A549 (cell line): ENCODE measurements around the gene AGBL2. TPM values are rescaled to one million over a fixed set of nuclear protein-coding genes. Genes with fewer than 3 reads are reported as not detected.

Experiments used
- ATAC-seq, 2 experiments: fragments of 200-7000 bp in 1 of 2; fragments of >200 bp in 1 of 2; cut with Nextera tagmentation in 1 of 2; cut with Tn5 transposase in 1 of 2; 3 replicates each; pipeline versions ENCODE4 v1.8.0 to v1.9.1; 2018 to 2020; ENCODE audit warnings: mild to moderate bottlenecking in 1 of 2, moderate library complexity in 1 of 2
- CTCF ChIA-PET: fragments of 300-600 bp; sonication (Branson Sonifier 250); formaldehyde crosslinking; extraction: SDS; loops from one replicate; lab custom pipeline; 2021; ENCODE audit warnings: antibody characterized with exemption, inconsistent platforms; lab: Yijun Ruan, JAX
- POLR2A ChIA-PET: fragments of 350-600 bp; formaldehyde crosslinking; extraction: SDS; loops from one replicate; lab custom pipeline; 2021; ENCODE audit warnings: antibody characterized with exemption, inconsistent platforms; lab: Yijun Ruan, JAX
- DNase-seq, 2 experiments: peaks; one replicate each; pipeline versions ENCODE4 v3.0.0 to v3.0.0-alpha.2; 2011 to 2016; ENCODE audit warnings: low read depth in 1 of 2, low spot score in 1 of 2
- FAIRE-seq: peaks from 2 replicates; lab custom pipeline; 2011; peaks lifted over from hg19 to GRCh38; lab: Jason Lieb, UNC
- H3K27ac ChIP-seq, 2 experiments: fragments of >200 bp; sonication (Bioruptor Twin); formaldehyde crosslinking; 3 replicates each; pipeline ENCODE4 v1.5.1; 2016 to 2017
- H3K4me1 ChIP-seq: fragments of >200 bp; sonication (Bioruptor Twin); formaldehyde crosslinking; 3 replicates; pipeline ENCODE4 v1.6.1; 2016
- H3K4me2 ChIP-seq: fragments of >200 bp; sonication (Bioruptor Twin); formaldehyde crosslinking; 3 replicates; pipeline ENCODE4 v1.6.1; 2016
- H3K4me3 ChIP-seq: fragments of >200 bp; sonication (Bioruptor Twin); formaldehyde crosslinking; 3 replicates; pipeline ENCODE4 v1.5.1; 2016
- H3K9me3 ChIP-seq: fragments of >200 bp; sonication (Bioruptor Twin); formaldehyde crosslinking; 3 replicates; pipeline ENCODE4 v1.6.1; 2016
- ATOH8 ChIP-seq: fragments of 250-450 bp; sonication (Bioruptor Pico); IDR thresholded peaks from 2 replicates; pipeline ENCODE4 v1.5.0; 2020; ENCODE audit warnings: low read depth, mild to moderate bottlenecking, moderate library complexity
- BHLHE40 ChIP-seq: IDR thresholded peaks from 2 replicates; pipeline ENCODE4 v1.6.1; 2012; ENCODE audit warnings: low read depth, low read length, inconsistent platforms
- CBX2 ChIP-seq: fragments of 200-600 bp; sonication (generic); IDR thresholded peaks from 2 replicates; pipeline ENCODE4 v1.6.1; 2016; ENCODE audit warnings: low read depth, mild to moderate bottlenecking, borderline replicate concordance
- CBX8 ChIP-seq: fragments of 200-600 bp; sonication (generic); IDR thresholded peaks from 2 replicates; pipeline ENCODE4 v1.6.1; 2016
- CHD4 ChIP-seq: fragments of 200-600 bp; sonication (generic); IDR thresholded peaks from 2 replicates; pipeline ENCODE4 v1.6.1; 2016; ENCODE audit warnings: antibody characterized with exemption, mild to moderate bottlenecking, borderline replicate concordance
- EHF ChIP-seq: fragments of 250-450 bp; sonication (Bioruptor Pico); IDR thresholded peaks from 2 replicates; pipeline ENCODE4 v1.5.0; 2020; ENCODE audit warnings: mild to moderate bottlenecking
- EHMT2 ChIP-seq: fragments of 200-600 bp; sonication (generic); IDR thresholded peaks from 2 replicates; pipeline ENCODE4 v1.6.1; 2016; ENCODE audit warnings: antibody characterized with exemption, low read depth, mild to moderate bottlenecking, moderate library complexity
- HDAC2 ChIP-seq: fragments of 200-600 bp; sonication (generic); IDR thresholded peaks from 2 replicates; pipeline ENCODE4 v1.6.1; 2016
- HOXB5 ChIP-seq: fragments of 250-450 bp; sonication (Bioruptor Pico); IDR thresholded peaks from 2 replicates; pipeline ENCODE4 v1.5.0; 2020; ENCODE audit warnings: mild to moderate bottlenecking, moderate library complexity
- JUNB ChIP-seq: fragments of >200 bp; sonication (Bioruptor Twin); formaldehyde crosslinking; IDR thresholded peaks from 2 replicates; pipeline ENCODE4 v1.6.1; 2016
- KDM1A ChIP-seq: fragments of 200-600 bp; sonication (generic); IDR thresholded peaks from 2 replicates; pipeline ENCODE4 v1.6.1; 2016; ENCODE audit warnings: low read depth, mild to moderate bottlenecking
- NR3C1 ChIP-seq: fragments of >200 bp; sonication (Bioruptor Twin); formaldehyde crosslinking; IDR thresholded peaks from 3 replicates; pipeline ENCODE4 v1.6.1; 2017
- PBX3 ChIP-seq: IDR thresholded peaks from 2 replicates; pipeline ENCODE4 v1.6.1; 2012
- POLR2A ChIP-seq: IDR thresholded peaks from 2 replicates; pipeline ENCODE4 v1.6.1; 2012; ENCODE audit warnings: mild to moderate bottlenecking, low read length
- POLR2AphosphoS2 ChIP-seq: conservative IDR thresholded peaks from 2 replicates; pipeline ENCODE4 v1.6.1; 2012; ENCODE audit warnings: low read length, improper control_type of control experiment, inconsistent platforms
- RAD21 ChIP-seq, 2 experiments: fragments of >200 bp in 1 of 2; sonication (Bioruptor Twin) in 1 of 2; formaldehyde crosslinking in 1 of 2; IDR thresholded peaks in 1 of 2; conservative IDR thresholded peaks in 1 of 2; 2 replicates in 1 of 2; 3 replicates in 1 of 2; pipeline ENCODE4 v1.6.1; 2012 to 2018; ENCODE audit warnings: inconsistent platforms in 1 of 2
- RNF2 ChIP-seq: fragments of 200-600 bp; sonication (generic); IDR thresholded peaks from 2 replicates; pipeline ENCODE4 v1.6.1; 2016; ENCODE audit warnings: low read depth, mild to moderate bottlenecking, antibody characterized with exemption, moderate library complexity, borderline replicate concordance
- TP53 ChIP-seq: fragments of 250-450 bp; sonication (Bioruptor Pico); IDR thresholded peaks from 2 replicates; pipeline ENCODE4 v1.5.0; 2021; ENCODE audit warnings: mild to moderate bottlenecking, moderate library complexity
- ZFP36 ChIP-seq: fragments of 450-650 bp; IDR thresholded peaks from 2 replicates; pipeline ENCODE4 v1.6.1; 2014; ENCODE audit warnings: borderline replicate concordance; ENCODE audit not compliant: partially characterized antibody
- ZSCAN20 ChIP-seq: fragments of 250-450 bp; sonication (Bioruptor Pico); IDR thresholded peaks from 2 replicates; pipeline ENCODE4 v1.8.0; 2022; ENCODE audit warnings: mild to moderate bottlenecking, moderate library complexity
- WGBS: methylation state at CpG from one replicate; pipeline ENCODE4 v1.1.6; 2017; ENCODE audit errors: missing lambda C conversion rate; 5-methylcytosine and 5-hydroxymethylcytosine counted together
- polyA plus RNA-seq, 4 experiments: library from polyadenylated mRNA; depleted of rRNA in 3 of 4; stranded (reverse); fragments of >200 nt; fragmentation: RNase III in 1 of 4; extraction: RNeasy Plus Mini Kit Qiagen cat#74134 plus additional on column Dnase treatment in 1 of 4; gene quantifications; 2 replicates in 3 of 4; 3 replicates in 1 of 4; pipeline ENCODE4 v1.2.3, GENCODE V29; 2011 to 2017
- TF ChIP-seq, protein P1 (sequence below): fragments of 200-600 bp; sonication (generic); IDR thresholded peaks from 2 replicates; pipeline ENCODE4 v1.6.1; 2016; ENCODE audit warnings: antibody characterized with exemption, mild to moderate bottlenecking, moderate library complexity
- TF ChIP-seq, protein P2 (sequence below): fragments of 250-450 bp; sonication (Bioruptor Pico); IDR thresholded peaks from 2 replicates; pipeline ENCODE4 v1.5.0; 2021; ENCODE audit warnings: mild to moderate bottlenecking, moderate library complexity, borderline replicate concordance

Gene AGBL2
- polyA plus RNA-seq, 2 of the 4 experiments (the other 2 are of a cell fraction) = 1.9 to 7.4 TPM

GRCh38 chr11:47669856-47670255 lies 45.3 kb downstream of the AGBL2 start:
- DNase-seq (no peak), FAIRE-seq (no peak), ATAC-seq (no peak)
- Histone ChIP-seq H3K4me2 (no peak overlapping the region), H3K9me3 (no peaks in the 10 kb centered on the region), H3K27ac (no peak overlapping the region), H3K4me1 (peaks cover 15% of the 10 kb centered on the region), H3K4me3 (no peak overlapping the region)
- TF ChIP-seq EHF (CRISPR knock-in tag) = no peak
- no peak for TF ChIP-seq RAD21 (conservative IDR thresholded peaks at IDR 0.05 in 1 of 2, IDR thresholded peaks at IDR 0.05 in 1 of 2)
- no peak for TF ChIP-seq HOXB5 (CRISPR knock-in tag)
- no peak for TF ChIP-seq POLR2AphosphoS2
- TF ChIP-seq HDAC2 = no peak
- TF ChIP-seq, protein P1, sequence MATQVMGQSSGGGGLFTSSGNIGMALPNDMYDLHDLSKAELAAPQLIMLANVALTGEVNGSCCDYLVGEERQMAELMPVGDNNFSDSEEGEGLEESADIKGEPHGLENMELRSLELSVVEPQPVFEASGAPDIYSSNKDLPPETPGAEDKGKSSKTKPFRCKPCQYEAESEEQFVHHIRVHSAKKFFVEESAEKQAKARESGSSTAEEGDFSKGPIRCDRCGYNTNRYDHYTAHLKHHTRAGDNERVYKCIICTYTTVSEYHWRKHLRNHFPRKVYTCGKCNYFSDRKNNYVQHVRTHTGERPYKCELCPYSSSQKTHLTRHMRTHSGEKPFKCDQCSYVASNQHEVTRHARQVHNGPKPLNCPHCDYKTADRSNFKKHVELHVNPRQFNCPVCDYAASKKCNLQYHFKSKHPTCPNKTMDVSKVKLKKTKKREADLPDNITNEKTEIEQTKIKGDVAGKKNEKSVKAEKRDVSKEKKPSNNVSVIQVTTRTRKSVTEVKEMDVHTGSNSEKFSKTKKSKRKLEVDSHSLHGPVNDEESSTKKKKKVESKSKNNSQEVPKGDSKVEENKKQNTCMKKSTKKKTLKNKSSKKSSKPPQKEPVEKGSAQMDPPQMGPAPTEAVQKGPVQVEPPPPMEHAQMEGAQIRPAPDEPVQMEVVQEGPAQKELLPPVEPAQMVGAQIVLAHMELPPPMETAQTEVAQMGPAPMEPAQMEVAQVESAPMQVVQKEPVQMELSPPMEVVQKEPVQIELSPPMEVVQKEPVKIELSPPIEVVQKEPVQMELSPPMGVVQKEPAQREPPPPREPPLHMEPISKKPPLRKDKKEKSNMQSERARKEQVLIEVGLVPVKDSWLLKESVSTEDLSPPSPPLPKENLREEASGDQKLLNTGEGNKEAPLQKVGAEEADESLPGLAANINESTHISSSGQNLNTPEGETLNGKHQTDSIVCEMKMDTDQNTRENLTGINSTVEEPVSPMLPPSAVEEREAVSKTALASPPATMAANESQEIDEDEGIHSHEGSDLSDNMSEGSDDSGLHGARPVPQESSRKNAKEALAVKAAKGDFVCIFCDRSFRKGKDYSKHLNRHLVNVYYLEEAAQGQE = no peak
- no peak for TF ChIP-seq KDM1A
- TF ChIP-seq ZFP36 = no peak
- TF ChIP-seq POLR2A = no peak
- no peak for TF ChIP-seq CHD4
- TF ChIP-seq ZSCAN20 (CRISPR knock-in tag) = no peak
- TF ChIP-seq EHMT2 = no peak
- TF ChIP-seq TP53 (CRISPR knock-in tag) = no peak
- TF ChIP-seq NR3C1 = no peak
- no peak for TF ChIP-seq JUNB
- TF ChIP-seq RNF2 = no peak
- TF ChIP-seq ATOH8 (CRISPR knock-in tag) = no peak
- no peak for TF ChIP-seq PBX3
- 89% methylated on average over 6 of the region's 6 CpGs for WGBS
- POLR2A ChIA-PET = no interaction called here
- CTCF ChIA-PET = no interaction called here

- POLR2A ChIA-PET = interaction anchor here (0.5 kb wide), 1 partner anchor 10 kb away, joined by 7 read pairs; no protein-coding TSS in a partner anchor
- no peak for FAIRE-seq
- TF ChIP-seq EHMT2 (no peak), HDAC2 (no peak)
- no peak overlapping the region for H3K27ac ChIP-seq
- H3K4me3 ChIP-seq = no peak overlapping the region
- no peak for DNase-seq
- CTCF ChIA-PET = no interaction called here
- H3K9me3 ChIP-seq = no peaks in the 10 kb centered on the region
- peaks cover 15% of the 10 kb centered on the region for H3K4me1 ChIP-seq
- H3K4me2 ChIP-seq = no peak overlapping the region
- no peak for ATAC-seq
These were observed 46.5 kb downstream of the AGBL2 start for GRCh38 chr11:47668665-47669064.

DNA sequence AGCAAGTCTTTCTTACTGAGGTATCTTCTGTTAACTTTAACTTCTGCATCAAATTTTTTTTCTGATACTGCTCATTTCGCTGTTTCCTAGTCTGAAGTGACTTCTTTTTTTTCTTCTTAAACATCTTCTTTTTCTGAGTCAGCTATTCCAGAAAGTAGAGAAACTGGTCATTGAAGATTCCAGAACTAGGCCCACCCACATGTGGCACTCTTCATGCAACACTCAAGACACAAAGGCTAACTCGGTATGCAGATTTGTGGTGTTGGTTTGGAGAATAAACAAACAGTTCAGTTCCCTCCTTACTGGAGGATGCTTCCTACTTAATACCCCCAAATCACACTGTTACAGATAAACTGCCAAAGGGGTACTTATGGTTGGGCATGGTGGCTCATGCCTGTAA lies 47.6 kb downstream of the AGBL2 start:
- Histone ChIP-seq H3K4me1 (peaks cover 20% of the 10 kb centered on the region), H3K4me3 (no peak overlapping the region), H3K9me3 (no peaks in the 10 kb centered on the region), H3K4me2 (no peak overlapping the region), H3K27ac (no peak overlapping the region)
- DNase-seq (no peak), FAIRE-seq (no peak), ATAC-seq (no peak)
- no peak for TF ChIP-seq CBX2
- TF ChIP-seq, protein P2, sequence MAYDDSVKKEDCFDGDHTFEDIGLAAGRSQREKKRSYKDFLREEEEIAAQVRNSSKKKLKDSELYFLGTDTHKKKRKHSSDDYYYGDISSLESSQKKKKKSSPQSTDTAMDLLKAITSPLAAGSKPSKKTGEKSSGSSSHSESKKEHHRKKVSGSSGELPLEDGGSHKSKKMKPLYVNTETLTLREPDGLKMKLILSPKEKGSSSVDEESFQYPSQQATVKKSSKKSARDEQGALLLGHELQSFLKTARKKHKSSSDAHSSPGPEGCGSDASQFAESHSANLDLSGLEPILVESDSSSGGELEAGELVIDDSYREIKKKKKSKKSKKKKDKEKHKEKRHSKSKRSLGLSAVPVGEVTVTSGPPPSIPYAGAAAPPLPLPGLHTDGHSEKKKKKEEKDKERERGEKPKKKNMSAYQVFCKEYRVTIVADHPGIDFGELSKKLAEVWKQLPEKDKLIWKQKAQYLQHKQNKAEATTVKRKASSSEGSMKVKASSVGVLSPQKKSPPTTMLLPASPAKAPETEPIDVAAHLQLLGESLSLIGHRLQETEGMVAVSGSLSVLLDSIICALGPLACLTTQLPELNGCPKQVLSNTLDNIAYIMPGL (CRISPR knock-in tag) = no peak
- no peak for TF ChIP-seq BHLHE40
- no peak for TF ChIP-seq CBX8
- POLR2A ChIA-PET = no interaction called here
- 85% methylated on average over 2 of the region's 2 CpGs for WGBS
- CTCF ChIA-PET = interaction anchor here (0.5 kb wide), 1 partner anchor 14 kb away, joined by 3 read pairs; no protein-coding TSS in a partner anchor
